HEK293 (cell line): ENCODE data around the gene SART3.

Source experiments
- BCL11A ChIP-seq: fragments of 450-650 bp; formaldehyde crosslinking; IDR thresholded peaks from 2 replicates; pipeline ENCODE4 v1.5.1; 2016; ENCODE audit warnings: low read depth, missing biosample characterization, missing genetic modification characterization
- REST ChIP-seq: fragments of 450-650 bp; formaldehyde crosslinking; IDR thresholded peaks from 2 replicates; pipeline ENCODE4 v1.5.1; 2016; ENCODE audit warnings: missing biosample characterization, missing genetic modification characterization

GRCh38 chr12:108483213-108484059 is 77.5 kb downstream of the SART3 start:
- TF ChIP-seq REST (tag by site-specific recombination) (no peak), BCL11A (no peak)
